GM19238 (cell line): ENCODE data around the gene CTPS2.
"Not testable (repeated sequence)": the region's sequence is repeated elsewhere in the genome, so short reads cannot be mapped to it uniquely, and the experiment has no call there.

ENCODE experiments used
- DNase-seq: peaks from one replicate; pipeline ENCODE4 v3.0.0; 2011; ENCODE audit warnings: low spot score; ENCODE audit not compliant: insufficient read length

The CTPS2 gene

GRCh38 chrX:16712548-16713155, at the start of gene CTPS2:
TSS of gene CTPS2 (minus strand) at chrX:16712669. CDS start at chrX:16702902, 9,767 bp downstream.
- DNase-seq, result peak; percentile 67

GRCh38 chrX:16761500-16761899, 49.0 kb upstream of the CTPS2 start:
- not testable (repeated sequence) for DNase-seq

- DNase-seq, result no peak
Measured at GRCh38 chrX:16756724-16757123, 44.3 kb upstream of the CTPS2 start.

GRCh38 chrX:16754019-16754418, 41.5 kb upstream of the CTPS2 start:
- DNase-seq, result no peak

- DNase-seq, result no peak
Measured at GRCh38 chrX:16750136-16750535, 37.7 kb upstream of the CTPS2 start.

- no peak for DNase-seq
Measured at GRCh38 chrX:16748425-16748824, 36.0 kb upstream of the CTPS2 start.

- DNase-seq, result no peak
Measured at GRCh38 chrX:16745659-16746058, 33.2 kb upstream of the CTPS2 start.

GRCh38 chrX:16745102-16745501, 32.6 kb upstream of the CTPS2 start:
- no peak for DNase-seq

GRCh38 chrX:16743604-16744325, 31.3 kb upstream of the CTPS2 start:
- DNase-seq, result no peak

- no peak for DNase-seq
Measured at GRCh38 chrX:16739574-16739973, 27.1 kb upstream of the CTPS2 start.

GRCh38 chrX:16737024-16737423, 24.6 kb upstream of the CTPS2 start:
- no peak for DNase-seq

GRCh38 chrX:16733013-16733412, 20.5 kb upstream of the CTPS2 start:
- no peak for DNase-seq

- no peak for DNase-seq
Measured at GRCh38 chrX:16730450-16730849, 18.0 kb upstream of the CTPS2 start.

GRCh38 chrX:16727637-16728036, 15.2 kb upstream of the CTPS2 start:
- DNase-seq, result no peak

- not testable (repeated sequence) for DNase-seq
Measured at GRCh38 chrX:16726347-16726988, 14.0 kb upstream of the CTPS2 start.

GRCh38 chrX:16725072-16725471, 12.6 kb upstream of the CTPS2 start:
- no peak for DNase-seq

GRCh38 chrX:16722481-16722880, 10.0 kb upstream of the CTPS2 start:
- DNase-seq, result no peak

- DNase-seq, result peak; percentile 74
Measured at GRCh38 chrX:16719334-16720084, 7.0 kb upstream of the CTPS2 start, which contains the start of gene SYAP1. TSS of gene SYAP1 (plus strand) at chrX:16719612. CDS start at chrX:16719725, 113 bp downstream.

- DNase-seq, result no peak
Measured at GRCh38 chrX:16718824-16719333, 6.4 kb upstream of the CTPS2 start.

GRCh38 chrX:16716451-16716850, 4.0 kb upstream of the CTPS2 start:
- not testable (repeated sequence) for DNase-seq

- DNase-seq, result not testable (repeated sequence)
Measured at GRCh38 chrX:16715638-16716037, 3.2 kb upstream of the CTPS2 start.
